HG03432 (cell line): ENCODE results near the gene ZMAT3.

Experiments used
- ATAC-seq: cut with Tn5 transposase; IDR thresholded peaks from one replicate; pipeline ENCODE4 v1.9.1; 2021; ENCODE audit warnings: mild to moderate bottlenecking, moderate library complexity; ENCODE audit not compliant: unreplicated experiment

ZMAT3 gene

GRCh38 chr3:179027326-179027900, 44.2 kb downstream of the ZMAT3 start:
- no peak for ATAC-seq

GRCh38 chr3:179026636-179027035, 45.0 kb downstream of the ZMAT3 start:
- ATAC-seq, result no peak

GRCh38 chr3:179021119-179021903, 50.3 kb downstream of the ZMAT3 start:
- no peak for ATAC-seq

- ATAC-seq, result peak; percentile 15
Observed at GRCh38 chr3:179020112-179020511, 51.5 kb downstream of the ZMAT3 start.

- ATAC-seq, result no peak
Observed at GRCh38 chr3:179018808-179019207, 52.8 kb downstream of the ZMAT3 start.

- peak; percentile 79 for ATAC-seq
Observed at GRCh38 chr3:179016979-179017670, 54.5 kb downstream of the ZMAT3 start.

GRCh38 chr3:179015551-179016020, 56.0 kb downstream of the ZMAT3 start:
- ATAC-seq, result peak; percentile 63

- no peak for ATAC-seq
Observed at GRCh38 chr3:179005706-179006105, 65.9 kb downstream of the ZMAT3 start.

- no peak for ATAC-seq
Observed at GRCh38 chr3:179005213-179005612, 66.4 kb downstream of the ZMAT3 start.

- peak; percentile 37 for ATAC-seq
Observed at GRCh38 chr3:179000659-179001058, 71.0 kb downstream of the ZMAT3 start.

GRCh38 chr3:179000144-179000543, 71.5 kb downstream of the ZMAT3 start:
- peak; percentile 81 for ATAC-seq

GRCh38 chr3:178996399-178996798, 75.2 kb downstream of the ZMAT3 start:
- no peak for ATAC-seq

GRCh38 chr3:178990293-178990692, 81.3 kb downstream of the ZMAT3 start:
- ATAC-seq, result no peak

GRCh38 chr3:178989821-178990220, 81.8 kb downstream of the ZMAT3 start:
- ATAC-seq, result no peak

GRCh38 chr3:178987745-178988144, 83.9 kb downstream of the ZMAT3 start:
- no peak for ATAC-seq

GRCh38 chr3:178986456-178986855, 85.2 kb downstream of the ZMAT3 start:
- ATAC-seq, result no peak

- peak; percentile 93 for ATAC-seq
Observed at GRCh38 chr3:178982137-178982536, 89.5 kb downstream of the ZMAT3 start.

- ATAC-seq, result no peak
Observed at GRCh38 chr3:178975320-178975719, 96.3 kb downstream of the ZMAT3 start.

- no peak for ATAC-seq
Observed at GRCh38 chr3:178971614-178972013, 100.0 kb downstream of the ZMAT3 start.

- peak; percentile 87 for ATAC-seq
Observed at GRCh38 chr3:178969004-178969700, 102.5 kb downstream of the ZMAT3 start.
